Bone marrow (tissue), 2 donors: ENCODE results near the gene CAPN2.
"Not testable (repeated sequence)": the region's sequence is repeated elsewhere in the genome, so short reads cannot be mapped to it uniquely, and the experiment has no call there.

Source experiments
- DNase-seq, 2 donors: peaks; one replicate each; lab custom pipeline; 2025; lab: John Stamatoyannopoulos, UW

CAPN2 gene

GRCh38 chr1:223739366-223740037, 27.2 kb downstream of the CAPN2 start:
- no peak for DNase-seq

DNA sequence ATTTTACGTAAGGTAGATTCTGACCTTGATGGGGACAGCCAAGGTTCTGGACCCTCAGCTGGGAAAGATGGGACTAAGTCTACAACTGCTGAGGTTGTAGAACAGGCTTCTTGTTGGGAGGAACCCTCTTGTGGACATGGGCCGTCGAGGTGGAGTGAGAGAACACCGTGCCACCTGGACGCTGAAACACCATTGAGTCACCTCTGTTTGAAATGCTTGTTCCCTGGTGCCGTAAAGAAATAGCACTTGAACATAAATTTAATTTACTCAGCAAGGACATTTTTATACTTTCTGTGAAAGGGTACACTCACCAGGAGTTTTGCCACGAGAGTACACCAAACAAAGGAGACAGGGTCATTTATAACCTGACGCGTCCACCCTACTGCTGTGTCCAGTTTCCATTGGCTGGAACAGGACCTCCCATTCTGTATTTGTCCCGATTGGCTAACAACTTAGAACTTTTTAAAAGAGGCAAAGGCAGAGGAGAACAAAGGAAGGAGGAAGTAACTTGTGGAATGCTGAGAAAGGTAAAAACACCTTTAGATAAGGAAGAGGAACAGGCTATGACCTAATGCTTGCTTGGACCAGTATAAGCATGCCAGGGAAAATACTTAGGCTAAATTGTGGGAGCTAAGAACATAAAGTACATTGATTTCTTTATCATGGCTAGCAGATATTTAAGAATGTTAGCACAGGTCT, 27.8 kb downstream of the CAPN2 start:
- not testable (repeated sequence) for DNase-seq

GRCh38 chr1:223741861-223742260, 29.5 kb downstream of the CAPN2 start:
- no peak for DNase-seq

DNA sequence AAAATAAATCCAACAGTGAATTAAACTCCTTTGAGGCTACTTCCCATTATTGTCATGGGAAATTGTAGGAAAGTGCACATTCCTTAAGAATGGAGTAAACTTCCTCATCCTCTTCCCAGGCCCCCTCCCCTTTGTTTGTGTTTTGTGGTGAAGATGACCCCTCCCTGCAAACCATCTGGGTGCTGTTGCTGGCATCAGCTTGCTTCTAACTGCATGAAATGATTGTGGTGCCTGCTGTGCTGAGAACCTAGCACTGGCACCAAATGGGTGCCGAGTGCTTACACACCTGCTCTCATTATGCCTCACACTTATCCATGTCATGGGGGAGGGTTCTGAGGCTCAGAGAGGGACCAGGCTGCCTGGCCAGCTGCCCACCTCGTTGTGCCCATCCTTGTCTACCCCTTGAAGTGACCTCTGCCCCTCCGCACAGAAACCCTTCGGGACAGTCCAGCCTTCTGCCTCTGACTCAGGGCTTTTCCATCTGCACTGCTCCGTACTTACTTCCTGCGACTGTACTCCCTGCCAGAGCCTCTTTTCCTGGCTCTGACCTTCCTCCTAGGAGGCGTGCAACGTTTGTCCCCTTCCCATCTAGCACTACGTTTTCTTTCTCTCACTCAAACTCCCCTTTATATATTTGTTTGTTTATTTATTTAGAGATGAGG, 30.6 kb downstream of the CAPN2 start:
- no peak for DNase-seq

- DNase-seq, result no peak
These were observed 33.4 kb downstream of the CAPN2 start for GRCh38 chr1:223745731-223746130.

- DNase-seq, result no peak
These were observed 35.5 kb downstream of the CAPN2 start for GRCh38 chr1:223747838-223748335.

DNA sequence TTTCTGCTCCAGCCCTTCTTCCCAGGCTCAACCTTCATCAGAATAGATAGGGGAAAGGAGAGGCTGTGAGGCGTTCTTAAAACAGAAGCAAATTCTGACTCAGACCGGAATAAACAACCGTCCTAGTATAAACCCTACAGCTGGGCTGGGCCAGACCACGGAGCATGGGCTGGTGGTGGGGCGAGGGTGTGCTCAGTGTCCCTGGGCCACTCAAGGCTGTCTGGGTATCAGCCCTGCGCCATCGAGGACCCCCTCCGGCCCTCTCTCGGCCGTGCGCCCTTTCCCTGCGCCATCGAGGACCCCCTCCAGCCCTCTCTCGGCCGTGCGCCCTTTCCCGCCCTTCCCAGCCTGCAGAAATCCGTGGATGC, 36.0 kb downstream of the CAPN2 start:
- no peak for DNase-seq

- DNase-seq, result peak in 1 of 2 donors; percentile 46
These were observed 36.7 kb downstream of the CAPN2 start for GRCh38 chr1:223748773-223749733.

- DNase-seq, result no peak
These were observed 38.6 kb downstream of the CAPN2 start for GRCh38 chr1:223750730-223751570.

GRCh38 chr1:223751696-223752095, 39.4 kb downstream of the CAPN2 start:
- no peak for DNase-seq

DNA sequence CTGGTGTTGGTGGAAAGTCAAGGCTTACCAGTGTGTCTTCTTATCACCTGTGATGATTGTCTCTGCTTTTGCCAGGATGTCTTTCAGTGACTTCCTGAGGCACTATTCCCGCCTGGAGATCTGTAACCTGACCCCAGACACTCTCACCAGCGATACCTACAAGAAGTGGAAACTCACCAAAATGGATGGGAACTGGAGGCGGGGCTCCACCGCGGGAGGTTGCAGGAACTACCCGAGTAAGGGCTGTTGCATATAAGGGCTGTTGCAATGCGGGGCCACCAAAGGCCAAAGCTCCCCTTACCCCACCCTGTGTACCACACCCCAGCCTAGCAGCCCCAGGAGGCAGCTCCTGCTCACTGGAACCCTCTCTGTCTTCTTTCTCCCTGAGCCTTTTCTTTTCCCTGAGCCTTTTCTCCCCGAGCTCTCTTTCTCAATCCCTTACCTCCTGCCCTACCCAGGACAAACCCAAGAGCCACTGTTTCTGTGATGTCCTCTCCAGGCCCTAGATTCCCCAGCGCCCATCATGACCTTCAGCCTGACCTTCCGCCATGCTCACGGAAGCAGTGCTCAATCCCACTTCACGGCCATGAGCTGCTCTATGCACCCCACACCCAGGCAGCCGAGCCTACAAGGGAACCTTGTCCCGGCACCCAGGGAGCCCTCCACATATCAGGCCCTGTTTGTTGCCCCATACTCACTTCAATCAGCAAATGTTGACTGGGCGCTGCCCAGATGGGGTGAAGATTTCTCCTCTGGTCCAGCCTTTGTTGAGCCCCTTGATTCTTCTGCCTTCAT, 40.6 kb downstream of the CAPN2 start:
- DNase-seq, result no peak

DNA sequence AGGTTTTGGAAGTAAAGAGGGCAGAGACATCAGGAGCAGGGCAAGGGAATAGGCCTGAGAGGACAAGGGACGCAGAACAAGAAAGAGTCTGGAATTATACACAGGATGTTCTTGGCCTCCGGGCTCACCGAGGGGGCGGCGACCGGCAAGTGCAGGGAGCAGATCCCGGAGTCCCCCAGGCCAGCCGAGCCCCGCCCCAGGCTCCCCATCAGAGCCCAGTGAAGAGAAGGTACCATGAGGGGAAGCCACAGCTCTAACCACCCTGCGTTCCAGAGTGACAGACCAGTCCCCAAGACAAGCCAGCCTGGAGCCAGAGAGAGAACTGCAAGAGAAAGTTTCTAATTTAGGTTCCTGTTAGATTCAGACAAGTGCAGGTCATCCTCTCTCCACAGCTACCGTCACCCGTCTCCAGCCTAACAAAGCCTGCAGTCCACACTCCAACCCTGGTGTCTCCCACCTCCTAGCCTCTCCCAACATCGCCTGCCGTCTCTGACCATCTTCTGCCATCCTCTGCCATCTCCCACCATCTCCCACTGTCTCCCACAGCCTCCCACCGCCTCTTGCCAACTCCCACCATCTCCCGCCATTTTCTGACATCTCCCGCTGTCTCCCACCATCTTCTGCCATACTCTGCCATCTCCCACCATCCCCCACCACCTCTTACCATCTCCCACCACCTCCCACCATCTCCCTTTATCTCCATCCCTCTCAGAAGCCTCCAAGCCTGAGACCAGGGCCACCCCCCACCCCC, 42.5 kb downstream of the CAPN2 start:
- DNase-seq, result no peak

DNA sequence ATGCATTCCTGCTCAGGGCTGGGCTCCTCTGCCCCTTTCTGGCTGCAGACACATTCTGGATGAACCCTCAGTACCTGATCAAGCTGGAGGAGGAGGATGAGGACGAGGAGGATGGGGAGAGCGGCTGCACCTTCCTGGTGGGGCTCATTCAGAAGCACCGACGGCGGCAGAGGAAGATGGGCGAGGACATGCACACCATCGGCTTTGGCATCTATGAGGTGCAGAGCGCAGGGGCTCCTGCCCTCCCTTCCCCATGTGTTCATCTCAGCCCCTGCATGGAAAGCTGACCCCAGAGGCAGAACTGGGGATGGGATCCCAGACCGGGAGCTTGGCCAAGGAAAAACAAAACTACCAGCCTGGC, 43.1 kb downstream of the CAPN2 start:
- DNase-seq, result no peak

DNA sequence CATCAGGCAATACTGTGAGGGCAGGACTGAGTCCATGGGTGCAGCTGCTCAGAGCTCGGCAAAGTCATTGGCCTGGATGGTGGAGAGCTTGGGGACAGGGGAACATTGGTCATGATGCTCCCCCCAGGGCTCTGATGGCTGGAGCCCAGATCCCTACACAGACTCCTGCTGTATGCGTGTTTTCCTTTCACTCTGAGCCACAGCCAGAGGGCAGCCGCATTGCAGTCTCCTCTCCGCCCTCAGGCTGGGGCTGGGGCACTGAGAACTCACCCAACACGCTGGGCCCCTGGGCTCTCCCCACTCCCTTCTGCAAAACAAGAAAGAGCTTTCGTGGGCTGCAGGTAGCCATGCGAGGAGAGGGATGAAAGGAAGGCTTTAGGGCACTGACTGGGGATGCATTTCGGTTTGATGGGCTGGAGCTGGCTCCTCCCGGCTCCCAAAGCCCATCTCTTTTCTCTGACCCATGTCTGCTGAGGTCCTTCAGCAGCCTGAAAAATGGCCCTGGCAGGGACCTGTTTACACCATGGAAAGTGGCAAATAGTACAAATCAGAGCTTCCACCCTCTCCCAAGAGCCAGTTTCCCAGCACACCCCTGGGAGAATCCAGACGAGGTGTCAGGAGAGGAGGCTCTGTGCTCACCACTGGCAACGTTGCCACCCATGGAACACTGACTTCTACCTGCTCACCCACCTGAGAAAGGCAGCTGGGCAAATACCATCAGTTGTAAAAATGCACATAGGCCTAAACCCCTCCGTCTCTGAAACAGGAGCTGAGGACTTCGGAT, 43.8 kb downstream of the CAPN2 start:
- no peak for DNase-seq

DNA sequence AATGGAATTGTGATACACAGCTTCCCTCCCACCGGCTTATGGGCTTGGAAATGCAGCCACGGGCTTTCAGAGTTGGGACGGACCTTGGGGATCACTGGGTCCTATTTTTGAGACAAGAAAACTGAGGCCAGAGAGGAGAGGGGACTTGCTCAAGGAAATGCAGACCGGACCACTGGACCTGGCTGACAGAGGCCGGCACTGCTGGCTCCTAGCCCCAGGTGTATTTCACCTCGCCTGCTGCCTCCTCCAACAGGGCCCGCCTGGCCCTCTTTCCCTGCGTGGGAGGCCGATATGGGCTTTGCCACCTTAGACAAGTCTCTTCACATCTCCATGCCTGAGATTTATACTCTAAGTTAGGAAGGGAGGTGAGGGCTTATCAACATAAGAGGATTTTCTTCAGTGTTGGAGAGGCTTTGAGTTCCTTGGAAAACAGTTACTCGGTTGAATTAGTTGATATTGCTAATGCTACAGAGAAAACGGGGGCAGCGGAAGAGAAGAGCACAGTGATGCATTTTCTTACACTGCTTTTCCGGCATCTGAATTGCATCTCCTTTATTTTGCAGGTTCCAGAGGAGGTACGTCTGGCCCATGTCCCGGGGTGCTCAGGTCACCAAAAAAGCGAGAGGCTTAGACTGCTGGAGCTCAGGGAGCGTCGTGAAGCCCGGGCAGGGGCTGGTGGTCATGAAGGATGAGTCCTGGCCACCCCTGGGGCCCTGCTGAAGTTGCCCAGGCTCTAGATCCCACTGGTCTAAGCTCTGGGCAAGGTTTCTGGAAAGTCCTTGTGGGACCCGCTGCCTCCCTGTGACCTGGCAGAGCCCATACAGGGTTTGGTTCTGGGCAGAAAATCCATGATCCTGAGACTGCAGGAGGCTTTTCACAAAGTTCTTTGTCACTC, 44.7 kb downstream of the CAPN2 start:
- DNase-seq, result no peak

DNA sequence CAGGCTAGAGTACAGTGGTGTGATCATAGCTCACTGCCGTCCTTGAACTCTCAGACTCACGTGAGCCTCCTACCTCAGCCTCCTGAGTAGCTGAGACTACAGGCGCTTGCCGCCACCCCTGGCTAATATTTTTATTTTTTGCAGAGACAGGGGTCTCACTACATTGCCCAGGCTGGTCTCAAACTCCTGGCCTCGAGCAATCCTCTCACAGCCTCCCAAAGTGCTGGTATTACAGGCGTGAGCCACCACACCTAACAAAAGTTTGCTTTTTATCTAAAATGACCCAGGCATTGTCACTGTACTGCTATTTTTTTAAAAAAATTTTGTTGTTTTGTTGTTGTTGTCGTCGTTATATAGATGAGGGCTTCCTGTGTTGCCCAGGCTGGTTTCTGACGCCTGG, 46.4 kb downstream of the CAPN2 start:
- no peak for DNase-seq

- DNase-seq, result no peak
These were observed 46.9 kb downstream of the CAPN2 start for GRCh38 chr1:223759273-223759672.

DNA sequence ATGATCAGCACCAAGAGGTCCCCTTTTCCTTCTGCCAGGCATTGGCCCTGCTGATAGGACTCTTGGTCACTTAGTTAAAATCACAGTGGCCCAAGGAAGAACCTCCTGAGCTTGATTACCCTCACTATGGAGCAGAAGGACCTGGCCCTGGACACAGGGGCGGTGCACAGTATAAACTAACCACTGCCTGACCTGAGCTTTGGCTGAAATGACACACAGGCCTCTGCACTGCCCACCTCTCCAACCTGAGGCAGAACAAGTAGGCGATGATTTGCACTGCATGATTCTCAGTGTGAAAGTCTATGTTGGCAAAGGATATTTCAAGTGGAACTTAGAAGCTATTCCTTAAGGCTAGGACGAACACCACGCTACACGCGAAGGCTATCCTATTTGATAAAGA, 48.5 kb downstream of the CAPN2 start:
- DNase-seq, result no peak
